Retina (tissue), 1 donor: ENCODE data around the gene TGM1.
"Not testable (repeated sequence)": the region's sequence is repeated elsewhere in the genome, so short reads cannot be mapped to it uniquely, and the experiment has no call there.

ENCODE experiments used
- DNase-seq: peaks from one replicate; pipeline ENCODE4 v3.0.0-alpha.2; 2016

Gene TGM1

DNA sequence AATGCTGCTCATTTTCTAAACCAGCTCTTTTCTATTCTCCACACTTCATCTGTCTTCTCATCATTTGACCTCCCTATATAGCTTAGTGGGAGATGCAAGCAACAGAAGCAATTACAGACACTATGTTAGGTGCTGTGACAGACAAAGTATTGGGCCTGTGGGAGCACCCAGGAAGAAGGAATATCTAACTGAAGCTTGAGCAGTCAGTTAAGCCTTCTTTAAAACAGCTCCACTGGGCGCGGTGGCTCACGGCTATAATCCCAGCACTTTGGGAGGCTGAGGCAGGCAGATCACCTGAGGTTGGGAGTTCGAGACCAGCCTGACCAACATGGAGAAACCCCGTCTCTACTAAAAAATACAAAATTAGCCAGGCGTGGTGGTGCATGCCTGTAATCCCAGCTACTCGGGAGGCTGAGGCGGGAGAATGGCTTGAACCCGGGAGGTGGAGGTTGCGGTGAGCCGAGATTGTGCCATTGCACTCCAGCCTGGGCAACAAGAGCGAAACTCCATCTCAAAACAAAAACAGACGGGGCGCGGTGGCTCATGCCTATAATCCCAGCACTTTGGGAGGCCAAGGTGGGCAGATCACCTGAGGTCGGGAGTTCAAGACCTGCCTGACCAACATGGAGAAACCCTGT lies 59.6 kb downstream of the TGM1 start:
- DNase-seq = not testable (repeated sequence)

GRCh38 chr14:24202538-24202937 lies 60.4 kb downstream of the TGM1 start:
- not testable (repeated sequence) for DNase-seq
